HG02571 (cell line): ENCODE measurements around the gene FAM234A.

Experiments
- ATAC-seq: cut with Tn5 transposase; IDR thresholded peaks from one replicate; pipeline ENCODE4 v1.9.1; 2021; ENCODE audit warnings: mild to moderate bottlenecking, moderate library complexity; ENCODE audit not compliant: unreplicated experiment

FAM234A gene

GRCh38 chr16:296276-296675 lies 61.7 kb downstream of the FAM234A start:
- ATAC-seq, result no peak

GRCh38 chr16:296806-297510 lies 62.3 kb downstream of the FAM234A start:
- ATAC-seq, result no peak

- ATAC-seq, result no peak
Measured at GRCh38 chr16:297832-298231, 63.2 kb downstream of the FAM234A start.

- no peak for ATAC-seq
Measured at GRCh38 chr16:301235-301634, 66.6 kb downstream of the FAM234A start.

- no peak for ATAC-seq
Measured at GRCh38 chr16:301950-302349, 67.3 kb downstream of the FAM234A start.

- ATAC-seq, result no peak
Measured at GRCh38 chr16:303760-304505, 69.3 kb downstream of the FAM234A start.

- no peak for ATAC-seq
Measured at GRCh38 chr16:305916-306626, 71.5 kb downstream of the FAM234A start.

- no peak for ATAC-seq
Measured at GRCh38 chr16:306911-307370, 72.3 kb downstream of the FAM234A start.

GRCh38 chr16:307691-308312 lies 73.2 kb downstream of the FAM234A start:
- no peak for ATAC-seq

GRCh38 chr16:309476-309875 lies 74.9 kb downstream of the FAM234A start:
- ATAC-seq, result no peak

- ATAC-seq, result no peak
Measured at GRCh38 chr16:311725-312124, 77.1 kb downstream of the FAM234A start.

- ATAC-seq, result no peak
Measured at GRCh38 chr16:314351-314750, 79.7 kb downstream of the FAM234A start.

GRCh38 chr16:314795-315299 lies 80.2 kb downstream of the FAM234A start:
- no peak for ATAC-seq
